NT2/D1 (cell line): ENCODE results near the gene ANKRD31.
A peak's percentile ranks its signal among the peaks of the same experiment; 100 is the strongest.

Experiments
- DNase-seq: peaks from one replicate; pipeline ENCODE4 v3.0.0-alpha.2; 2011; ENCODE audit warnings: low read depth, low spot score
- H3K27me3 ChIP-seq: 2 replicates; pipeline ENCODE4 v1.6.0; 2011; ENCODE audit warnings: mild to moderate bottlenecking; ENCODE audit not compliant: insufficient read length, insufficient read depth
- H3K36me3 ChIP-seq: 2 replicates; pipeline ENCODE4 v1.6.1; 2011; ENCODE audit warnings: mild to moderate bottlenecking, low read length, mixed read lengths; ENCODE audit not compliant: insufficient read depth, insufficient read length
- H3K4me1 ChIP-seq: 2 replicates; pipeline ENCODE4 v1.5.1; 2011; ENCODE audit not compliant: insufficient read depth, insufficient read length
- H3K4me3 ChIP-seq: 2 replicates; pipeline ENCODE4 v1.5.1; 2011; ENCODE audit warnings: low read depth; ENCODE audit not compliant: insufficient read length
- H3K9ac ChIP-seq: 2 replicates; pipeline ENCODE4 v1.6.0; 2011; ENCODE audit warnings: low read depth; ENCODE audit not compliant: insufficient read length
- H3K9me3 ChIP-seq: 2 replicates; pipeline ENCODE4 v1.5.1; 2011; ENCODE audit warnings: mild to moderate bottlenecking, low read length; ENCODE audit not compliant: insufficient read depth
- SUZ12 ChIP-seq: IDR thresholded peaks from 2 replicates; pipeline ENCODE4 v1.6.1; 2011; ENCODE audit not compliant: insufficient read length, insufficient read depth; ENCODE audit errors: extremely low read depth
- YY1 ChIP-seq: IDR thresholded peaks from 2 replicates; pipeline ENCODE4 v1.6.1; 2011; ENCODE audit not compliant: insufficient read length, insufficient read depth
- ZNF274 ChIP-seq: IDR thresholded peaks from 2 replicates; pipeline ENCODE4 v1.6.1; 2011; ENCODE audit warnings: mild to moderate bottlenecking, low read depth, low read length

ANKRD31 gene

DNA sequence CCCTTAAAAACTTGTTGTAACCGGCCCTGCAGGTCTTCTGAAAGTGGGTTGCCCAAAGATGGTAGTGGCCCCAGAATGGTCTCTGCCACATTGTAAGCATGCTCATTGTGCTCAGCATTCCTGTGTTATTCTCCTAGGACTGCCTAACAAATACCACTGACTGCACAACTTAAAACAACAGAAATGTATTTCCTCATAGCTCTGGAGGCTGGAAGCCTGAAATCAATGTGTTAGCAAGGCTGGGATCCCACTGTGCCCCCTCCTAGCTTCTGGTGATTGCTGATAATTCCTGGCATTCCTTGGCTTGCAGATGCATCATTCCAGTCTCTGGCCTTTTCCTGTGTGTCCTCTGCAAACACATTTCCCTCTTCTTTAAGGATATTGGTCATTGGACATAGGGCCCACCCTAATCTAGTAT lies 180.9 kb downstream of the ANKRD31 start:
- Histone ChIP-seq H3K4me3 (no peak overlapping the region), H3K4me1 (peaks cover 7% of the 10 kb centered on the region), H3K27me3 (peaks cover 23% of the 10 kb centered on the region), H3K36me3 (no peaks in the 10 kb centered on the region), H3K9me3 (no peaks in the 10 kb centered on the region), H3K9ac (no peak overlapping the region)
- TF ChIP-seq ZNF274 = no peak
- TF ChIP-seq SUZ12 = no peak
- no peak for TF ChIP-seq YY1
- DNase-seq = peak; percentile 70

DNA sequence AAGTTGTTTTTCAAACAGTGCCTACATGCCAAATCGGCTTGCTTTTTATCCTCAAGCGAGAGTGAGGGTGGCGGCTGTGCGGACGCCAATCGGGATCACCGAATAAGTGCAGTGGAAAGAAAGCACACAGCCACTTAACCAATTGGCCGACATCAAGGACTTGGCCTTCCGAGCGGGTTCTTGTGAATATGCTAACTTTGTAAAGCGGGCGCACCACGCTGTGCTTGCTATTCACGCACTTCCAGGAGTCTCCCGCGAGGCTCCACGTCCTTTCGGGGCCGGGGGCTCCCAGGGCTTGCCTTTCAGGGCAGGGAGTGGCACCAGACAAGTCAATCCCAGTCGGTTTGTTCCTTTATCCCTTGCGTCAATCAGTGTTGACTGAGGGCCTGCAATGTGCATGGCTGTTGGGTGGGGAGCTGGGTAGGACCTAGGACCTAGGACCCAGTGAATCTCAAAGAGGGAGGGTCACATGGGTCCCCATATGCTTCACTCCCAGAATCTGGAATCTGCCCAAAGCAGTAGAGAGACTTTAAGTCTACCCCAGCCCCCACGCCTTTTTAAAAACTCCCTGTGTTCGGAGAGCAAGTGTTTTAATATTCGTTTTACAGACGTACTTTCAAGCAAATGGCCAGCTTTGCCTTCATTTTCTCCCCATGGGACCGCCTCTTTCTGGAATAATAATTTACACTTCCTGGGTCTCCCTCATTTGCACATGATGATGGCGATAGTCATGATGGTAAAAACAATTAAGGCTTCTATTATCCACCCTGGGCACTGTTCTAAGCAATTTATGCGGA lies 182.3 kb downstream of the ANKRD31 start:
- no peaks in the 10 kb centered on the region for H3K9me3 ChIP-seq
- H3K27me3 ChIP-seq = peaks cover 25% of the 10 kb centered on the region
- peaks cover 4% of the 10 kb centered on the region for H3K36me3 ChIP-seq
- no peak for TF ChIP-seq SUZ12
- TF ChIP-seq YY1 = no peak
- TF ChIP-seq ZNF274 = no peak
- H3K4me1 ChIP-seq = peaks cover 8% of the 10 kb centered on the region
- H3K4me3 ChIP-seq = peak overlapping the region; percentile 48
- peak overlapping the region; percentile 79 for H3K9ac ChIP-seq
- DNase-seq = peak; percentile 62

DNA sequence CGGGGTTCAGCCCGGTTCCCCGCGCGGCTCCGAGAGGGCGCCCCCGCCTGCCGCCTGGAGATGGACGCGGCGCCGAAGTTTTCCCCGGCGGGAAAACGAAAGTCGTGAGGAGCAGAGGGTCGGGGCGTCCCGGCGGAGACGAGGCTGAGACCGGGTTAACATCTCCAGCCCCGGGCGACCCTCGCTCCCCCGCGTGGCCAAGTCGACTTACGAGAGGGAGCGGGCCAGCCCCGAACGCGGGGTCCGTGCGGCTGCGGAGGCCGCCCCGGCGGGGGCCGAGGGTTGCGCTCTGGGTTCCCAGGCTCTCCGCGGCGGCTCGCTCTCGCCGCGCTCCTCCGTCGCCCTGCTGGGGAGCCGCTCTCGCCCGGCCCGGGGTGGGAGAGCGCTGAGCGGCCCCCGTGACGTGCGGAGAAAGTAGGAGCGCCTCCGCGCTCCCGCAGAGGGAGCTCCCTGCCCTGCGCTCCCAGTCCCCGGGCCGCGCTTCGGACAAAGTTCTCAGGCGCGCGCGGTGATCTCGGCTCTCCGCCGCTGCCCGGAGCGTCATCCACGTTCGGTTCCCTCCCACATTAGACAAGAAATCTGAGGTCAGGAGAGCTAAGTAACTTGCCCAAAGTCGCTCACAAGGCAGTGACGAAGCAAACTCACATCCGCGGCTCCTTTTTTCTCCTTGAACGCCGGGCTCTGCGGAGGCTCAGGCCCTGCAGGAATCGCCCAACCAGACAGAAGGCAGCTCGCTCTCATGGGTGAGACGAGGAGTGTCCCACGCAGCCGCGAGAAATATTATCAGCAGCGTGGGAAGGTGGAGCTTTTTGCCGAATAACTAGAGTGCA lies 183.2 kb downstream of the ANKRD31 start:
- Histone ChIP-seq H3K4me1 (peaks cover 8% of the 10 kb centered on the region), H3K36me3 (peaks cover 4% of the 10 kb centered on the region), H3K9me3 (no peaks in the 10 kb centered on the region), H3K4me3 (peak overlapping the region; percentile 48), H3K27me3 (peaks cover 25% of the 10 kb centered on the region), H3K9ac (peak overlapping the region; percentile 79)
- DNase-seq = no peak
- TF ChIP-seq YY1 (no peak), ZNF274 (no peak), SUZ12 (no peak)

DNA sequence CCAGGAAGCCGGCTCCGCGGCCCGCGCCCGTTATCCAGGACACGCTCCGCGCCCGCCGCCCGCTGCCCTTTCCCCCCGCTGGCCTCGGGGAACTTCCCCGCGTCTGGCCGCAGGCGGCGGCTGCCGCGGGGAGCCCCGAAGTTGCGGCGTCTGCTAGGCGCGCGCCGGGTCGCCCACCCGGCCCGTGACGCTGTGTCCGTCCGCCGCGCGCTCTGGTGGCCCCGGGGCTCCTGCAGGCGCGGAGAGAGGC lies 183.7 kb downstream of the ANKRD31 start:
- H3K27me3 ChIP-seq = peaks cover 25% of the 10 kb centered on the region
- H3K4me3 ChIP-seq = peak overlapping the region; percentile 48
- peaks cover 8% of the 10 kb centered on the region for H3K4me1 ChIP-seq
- H3K9ac ChIP-seq = peak overlapping the region; percentile 79
- H3K9me3 ChIP-seq = no peaks in the 10 kb centered on the region
- H3K36me3 ChIP-seq = peaks cover 4% of the 10 kb centered on the region
- TF ChIP-seq SUZ12 (no peak), YY1 (no peak), ZNF274 (no peak)
- no peak for DNase-seq

DNA sequence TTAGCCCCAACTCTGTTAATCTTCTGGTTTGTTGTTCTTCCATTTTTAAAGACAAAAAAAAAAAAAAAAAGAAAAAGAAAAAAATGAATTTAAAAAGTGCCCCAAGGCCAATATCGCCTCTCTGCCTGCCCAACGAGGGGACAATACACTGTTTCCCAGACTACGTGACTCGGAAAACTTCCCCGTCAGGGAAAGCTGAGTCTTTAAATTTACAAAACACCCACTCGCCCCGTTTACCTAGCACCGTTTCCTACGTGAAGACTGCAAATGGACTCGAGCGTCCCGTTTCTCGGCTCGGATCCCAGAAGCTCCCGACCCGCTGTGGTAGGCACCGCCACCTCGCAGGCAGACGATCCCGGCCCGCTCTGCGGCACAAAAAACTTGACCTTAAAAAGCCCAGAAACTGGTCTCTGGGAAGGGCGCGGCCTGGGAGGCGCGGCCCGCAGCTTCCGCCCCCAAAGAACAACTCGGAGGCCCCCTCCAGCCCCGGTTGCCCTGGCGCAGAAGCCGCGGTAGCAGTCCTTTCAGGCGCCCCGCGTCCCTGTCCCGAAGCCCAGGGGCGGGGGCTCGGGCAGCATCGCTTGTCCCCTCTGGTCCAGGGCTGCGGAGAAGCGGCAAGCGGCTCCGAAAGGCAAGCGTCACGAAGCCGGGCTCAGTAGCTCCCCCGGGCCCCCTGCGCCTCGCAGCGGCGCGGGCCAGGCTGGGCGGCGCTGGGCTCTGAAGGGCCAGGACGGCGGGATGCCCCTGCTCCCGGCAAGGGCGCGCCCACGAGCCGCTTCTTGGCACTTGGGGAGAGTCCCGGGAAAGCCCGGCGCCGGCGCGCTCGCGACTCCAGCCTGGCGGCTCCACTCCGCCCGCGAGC lies 184.3 kb downstream of the ANKRD31 start, which contains the start of gene GCNT4:
TSS of gene GCNT4 (minus strand) at position 367 of the 862 bp plus-strand sequence. CDS start 22,521 bp downstream, outside the sequence.
- H3K4me3 ChIP-seq = peak within 1 kb of the TSS; percentile 48
- no peaks in the 10 kb centered on the region for H3K9me3 ChIP-seq
- peak within 1 kb of the TSS; percentile 79 for H3K9ac ChIP-seq
- H3K36me3 ChIP-seq = peaks cover 8% of the 10 kb centered on the region
- TF ChIP-seq ZNF274 = no peak
- TF ChIP-seq SUZ12 = no peak
- no peak for TF ChIP-seq YY1
- no peak for DNase-seq
- H3K27me3 ChIP-seq = peaks cover 25% of the 10 kb centered on the region
- H3K4me1 ChIP-seq = peaks cover 8% of the 10 kb centered on the region

DNA sequence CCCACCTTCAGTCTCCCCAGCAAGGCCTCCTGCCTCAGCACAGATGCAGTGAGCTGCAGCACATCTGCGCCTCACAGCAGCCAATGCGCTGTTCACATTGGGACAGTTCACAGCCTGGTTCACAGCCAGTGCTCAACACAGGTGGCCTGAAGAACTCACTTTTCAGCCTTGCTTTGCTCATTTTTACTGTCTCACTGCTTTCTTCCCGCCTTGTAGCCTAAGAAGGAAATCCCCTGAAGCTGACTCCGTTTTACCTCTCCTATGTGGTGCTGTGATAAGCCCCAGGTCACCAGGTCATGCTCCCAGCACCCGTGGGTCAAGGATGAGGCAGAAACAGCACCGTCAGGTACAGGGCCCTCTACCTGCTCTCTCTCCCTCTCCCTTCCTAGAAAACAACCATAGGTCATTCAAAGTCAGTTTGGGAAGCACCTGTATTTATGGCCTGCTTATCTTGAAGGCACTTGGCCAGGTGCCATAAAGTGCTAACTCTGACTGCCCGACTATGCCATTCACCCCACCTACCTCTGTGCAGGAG lies 185.4 kb downstream of the ANKRD31 start:
- Histone ChIP-seq H3K36me3 (peaks cover 13% of the 10 kb centered on the region), H3K9me3 (no peaks in the 10 kb centered on the region), H3K9ac (no peak overlapping the region), H3K27me3 (peaks cover 25% of the 10 kb centered on the region), H3K4me3 (no peak overlapping the region), H3K4me1 (peaks cover 8% of the 10 kb centered on the region)
- no peak for TF ChIP-seq SUZ12
- TF ChIP-seq YY1 = no peak
- no peak for TF ChIP-seq ZNF274
- DNase-seq = no peak
